NCI-H128 (cell line): ENCODE data around the gene RP2.

Experiments
- DNase-seq: peaks from one replicate; lab custom pipeline; 2025; ENCODE audit not compliant: unreplicated experiment; lab: John Stamatoyannopoulos, UW

Gene RP2

GRCh38 chrX:46917622-46918021, 80.8 kb downstream of the RP2 start:
- no peak for DNase-seq

- DNase-seq, result no peak
Observed at GRCh38 chrX:46918434-46918833, 81.6 kb downstream of the RP2 start.

GRCh38 chrX:46920235-46920634, 83.4 kb downstream of the RP2 start:
- no peak for DNase-seq

- no peak for DNase-seq
Observed at GRCh38 chrX:46922611-46923010, 85.8 kb downstream of the RP2 start.

GRCh38 chrX:46927718-46928117, 90.9 kb downstream of the RP2 start:
- DNase-seq, result no peak

GRCh38 chrX:46929439-46930261, 92.8 kb downstream of the RP2 start:
- DNase-seq, result no peak
